Activated CD8-positive, alpha-beta memory T cell treated with anti-CD3 and anti-CD28 coated beads for 1 hour (primary cell): ENCODE data around the gene LFNG.
A peak's percentile ranks its signal among the peaks of the same experiment; 100 is the strongest.
"Not testable (repeated sequence)": the region's sequence is repeated elsewhere in the genome, so short reads cannot be mapped to it uniquely, and the experiment has no call there.

Experiments
- DNase-seq, 2 donors: peaks; one replicate each; pipeline ENCODE4 v3.0.0-alpha.2; 2020; ENCODE audit warnings: low read depth in 1 of 2; ENCODE audit errors: extremely low read depth in 1 of 2

The LFNG gene

GRCh38 chr7:2542011-2542915 lies 22.7 kb downstream of the LFNG start:
- no peak for DNase-seq

- DNase-seq = no peak
Observed at GRCh38 chr7:2542916-2543871, 23.6 kb downstream of the LFNG start.

DNA sequence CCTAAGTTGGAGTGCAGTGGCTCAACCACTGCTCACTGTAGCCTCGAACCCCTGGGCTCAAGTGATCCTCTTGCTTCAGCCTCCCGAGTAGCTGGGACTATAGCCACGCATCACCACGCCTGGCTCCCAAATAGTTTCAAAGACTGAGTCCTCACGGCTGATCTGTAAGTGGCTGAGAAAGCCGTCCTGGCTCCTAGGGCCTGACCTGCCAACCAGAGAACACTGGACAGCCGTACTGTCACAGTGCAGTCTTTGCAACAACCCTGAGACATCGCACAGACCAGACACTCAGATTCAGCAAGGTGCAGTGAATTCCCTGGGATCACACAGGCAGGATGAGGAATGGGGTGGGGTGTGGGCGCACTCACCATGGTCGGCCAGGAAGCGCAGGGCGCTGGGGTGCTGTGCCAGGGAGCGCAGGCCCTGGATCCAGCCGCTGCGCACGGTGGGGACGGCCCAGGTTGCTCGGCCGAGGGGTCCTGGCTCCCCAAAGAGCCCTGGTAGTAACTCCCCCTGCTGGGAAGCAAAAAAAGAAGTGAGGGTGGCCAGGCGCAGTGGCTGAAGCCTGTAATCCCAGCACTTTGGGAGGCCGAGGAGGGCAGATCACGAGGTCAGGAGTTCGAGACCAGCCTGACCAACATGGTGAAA lies 25.1 kb downstream of the LFNG start:
- DNase-seq = no peak

GRCh38 chr7:2545746-2546425 lies 26.3 kb downstream of the LFNG start:
- DNase-seq = no peak

DNA sequence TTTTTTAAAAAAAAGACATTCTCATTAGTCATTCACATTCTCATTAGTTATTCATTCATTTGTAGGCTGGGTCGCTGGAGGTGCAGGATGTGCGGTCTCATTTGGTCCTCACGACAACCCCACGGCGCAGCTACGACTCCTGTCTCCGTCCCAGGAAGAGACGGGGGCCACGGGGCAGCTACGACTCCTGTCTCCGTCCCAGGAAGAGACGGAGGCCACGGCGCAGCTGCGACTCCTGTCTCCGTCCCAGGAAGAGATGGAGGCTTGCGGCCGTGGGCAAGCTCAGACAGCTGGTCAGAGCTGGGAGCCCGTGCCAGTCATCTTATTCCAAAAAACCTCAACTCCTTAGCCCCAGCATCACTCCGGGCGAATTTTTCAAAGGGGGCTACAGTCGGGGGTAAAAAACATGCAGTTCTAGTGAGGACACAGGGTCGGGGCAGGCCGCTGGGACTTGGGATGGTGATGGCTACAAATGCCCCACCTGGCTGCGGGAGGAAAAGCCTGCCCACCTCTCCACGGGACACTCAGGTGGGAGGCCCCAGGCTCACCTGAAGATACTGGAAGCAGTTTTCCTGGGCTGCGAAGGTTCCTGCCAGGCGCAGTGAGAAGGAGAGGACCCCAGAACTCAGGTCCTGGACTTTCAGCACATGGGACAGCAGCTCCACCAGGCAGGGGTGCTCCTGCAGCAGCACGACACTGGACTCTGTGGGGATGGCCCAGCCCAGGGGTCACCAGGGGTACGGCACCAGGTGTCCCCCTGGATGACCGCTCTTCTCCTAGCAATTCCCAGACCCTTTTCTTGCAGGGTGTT lies 27.4 kb downstream of the LFNG start:
- no peak for DNase-seq

DNA sequence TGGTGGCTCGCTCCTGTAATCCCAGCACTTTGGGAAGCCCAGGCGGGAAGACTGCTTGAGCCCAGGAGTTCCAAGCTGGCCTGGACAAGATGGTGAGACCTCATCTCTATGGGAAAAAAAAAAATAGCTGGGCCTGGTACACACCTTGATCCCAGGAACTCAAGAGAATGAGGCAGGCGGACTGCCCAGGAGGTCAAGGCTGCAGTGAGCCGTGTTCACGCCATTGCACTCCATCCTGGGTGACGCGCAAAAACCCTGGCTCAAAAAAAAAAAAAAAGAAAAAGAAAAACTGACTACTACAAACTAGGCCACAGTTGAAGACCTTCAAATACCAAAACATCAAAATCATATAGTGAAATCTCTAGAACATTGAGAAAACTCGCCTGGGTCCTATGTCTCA lies 31.8 kb downstream of the LFNG start:
- no peak for DNase-seq

DNA sequence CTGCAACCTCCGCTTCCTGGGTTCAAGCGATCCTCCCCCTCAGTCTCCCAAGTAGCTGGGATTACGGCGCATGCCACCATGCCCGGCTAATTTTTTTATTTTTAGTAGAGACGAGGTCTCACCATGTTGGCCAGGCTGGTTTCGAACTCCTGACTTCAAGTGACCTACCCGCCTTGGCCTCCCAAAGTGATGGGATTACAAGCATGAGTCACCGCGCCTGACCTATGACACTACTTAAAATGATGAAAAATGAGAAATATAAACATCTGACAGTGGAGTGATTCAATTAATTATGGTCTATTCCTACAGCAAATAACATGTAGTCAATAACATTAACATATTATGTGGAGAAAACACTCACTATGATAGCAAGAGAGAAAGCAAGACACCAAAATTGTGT lies 33.5 kb downstream of the LFNG start:
- no peak for DNase-seq

DNA sequence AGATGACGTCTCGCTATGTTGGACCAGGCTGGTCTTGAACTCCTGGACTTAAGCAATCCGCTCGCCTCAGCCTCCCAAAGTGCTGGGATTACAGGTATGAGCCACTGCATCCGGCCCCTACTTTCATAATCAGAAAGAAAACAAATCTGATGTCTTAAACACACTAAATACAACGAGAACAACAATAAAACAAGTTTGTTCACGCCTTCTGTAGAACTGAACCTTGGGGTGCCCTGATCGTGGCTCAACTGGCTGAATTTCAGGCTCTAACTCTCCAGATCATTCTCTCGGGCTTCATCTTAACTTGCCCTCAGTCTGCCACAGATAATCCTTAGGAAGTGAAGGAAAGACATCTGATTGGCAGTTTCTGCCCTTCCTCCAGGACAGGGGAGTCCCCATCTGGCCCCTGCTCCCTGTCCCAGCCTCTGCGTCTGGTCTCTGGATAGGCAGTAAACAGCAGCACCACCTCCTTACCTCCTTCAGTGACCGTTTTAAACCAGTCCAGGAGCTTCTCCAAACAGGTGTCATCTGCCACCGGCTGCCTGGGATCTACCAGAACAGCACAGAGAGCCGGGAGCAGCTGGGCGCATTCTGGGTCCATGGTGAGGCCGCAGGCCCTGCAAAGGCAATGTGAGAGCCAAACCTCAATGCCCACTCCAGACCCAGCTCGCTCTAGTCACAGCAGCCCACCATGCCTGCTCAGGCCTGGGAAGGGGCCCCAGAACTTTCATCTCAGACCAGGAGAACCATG lies 34.4 kb downstream of the LFNG start:
- no peak for DNase-seq

DNA sequence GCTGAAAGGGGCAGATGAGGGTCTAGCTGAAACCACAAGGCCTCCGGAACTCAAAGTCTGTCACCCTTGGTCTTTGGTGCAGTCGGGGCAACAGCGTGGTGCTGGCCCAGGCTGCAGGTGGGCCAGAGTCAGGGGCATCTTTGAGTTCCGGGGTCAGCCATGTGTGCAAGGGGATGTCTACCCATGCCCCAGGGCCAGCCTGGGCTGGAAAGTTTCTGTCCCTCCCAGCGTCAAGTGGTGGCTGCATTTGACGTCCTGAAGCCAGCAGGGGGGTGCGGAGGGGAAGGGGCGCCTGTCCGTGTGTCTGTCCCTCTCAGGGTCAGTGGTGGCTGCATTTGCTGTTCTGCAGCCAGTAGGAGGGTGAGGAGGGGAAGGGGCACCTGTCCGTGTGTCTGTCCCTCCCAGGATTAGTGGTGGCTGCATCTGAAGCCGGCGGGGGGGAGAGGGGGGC lies 35.1 kb downstream of the LFNG start:
- no peak for DNase-seq

DNA sequence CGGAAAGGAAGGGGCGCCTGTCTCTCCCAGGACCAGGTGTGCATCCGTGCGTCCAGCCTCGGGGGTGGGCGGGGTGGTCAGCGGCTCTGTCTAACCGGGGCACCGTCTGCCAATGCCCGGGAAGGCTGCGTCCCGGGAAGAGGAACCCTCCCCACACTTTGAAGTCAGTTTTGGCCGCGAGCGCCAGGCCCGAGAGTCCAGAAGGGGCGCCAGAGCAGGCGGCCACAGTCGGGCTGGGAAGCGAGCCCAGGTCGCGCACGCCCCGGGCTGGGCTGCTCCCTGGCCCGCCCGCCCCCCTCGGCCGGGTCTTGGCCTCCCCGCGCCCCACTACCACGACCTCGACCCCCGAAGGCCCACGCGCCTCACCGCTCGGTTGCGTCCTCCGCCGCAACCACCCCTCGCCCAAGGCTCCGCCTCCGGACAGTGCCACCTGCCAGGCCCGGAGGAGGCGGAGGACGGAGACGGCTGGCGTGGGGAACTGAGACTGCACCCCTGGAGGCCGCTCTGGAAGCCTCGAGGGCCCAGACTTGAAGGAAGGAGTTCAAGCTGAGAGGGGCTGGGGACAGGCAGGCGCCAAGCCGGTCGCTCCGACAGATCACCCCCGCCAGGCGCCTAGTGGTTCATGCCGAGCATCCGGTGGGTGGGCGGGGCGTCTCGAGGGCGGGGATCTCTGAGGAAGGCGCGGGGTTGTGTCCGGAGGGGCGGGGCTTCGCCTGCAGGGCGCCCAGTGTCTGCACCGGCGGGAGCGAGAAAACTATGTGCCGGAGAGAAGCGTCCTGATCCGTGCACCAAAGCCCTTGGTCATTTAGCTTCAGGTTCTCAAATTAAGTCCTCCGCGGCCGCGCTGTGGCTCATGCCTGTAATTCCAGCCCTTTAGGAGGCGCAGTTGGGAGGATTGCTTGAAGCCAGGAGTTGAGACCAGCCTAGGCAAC lies 35.8 kb downstream of the LFNG start, which contains the start of gene BRAT1:
Gene BRAT1, minus strand, starts transcription at position 404 of the 932 bp plus-strand sequence. CDS start 1,093 bp downstream, outside the sequence.
- DNase-seq = peak; percentile 91 to 96

DNA sequence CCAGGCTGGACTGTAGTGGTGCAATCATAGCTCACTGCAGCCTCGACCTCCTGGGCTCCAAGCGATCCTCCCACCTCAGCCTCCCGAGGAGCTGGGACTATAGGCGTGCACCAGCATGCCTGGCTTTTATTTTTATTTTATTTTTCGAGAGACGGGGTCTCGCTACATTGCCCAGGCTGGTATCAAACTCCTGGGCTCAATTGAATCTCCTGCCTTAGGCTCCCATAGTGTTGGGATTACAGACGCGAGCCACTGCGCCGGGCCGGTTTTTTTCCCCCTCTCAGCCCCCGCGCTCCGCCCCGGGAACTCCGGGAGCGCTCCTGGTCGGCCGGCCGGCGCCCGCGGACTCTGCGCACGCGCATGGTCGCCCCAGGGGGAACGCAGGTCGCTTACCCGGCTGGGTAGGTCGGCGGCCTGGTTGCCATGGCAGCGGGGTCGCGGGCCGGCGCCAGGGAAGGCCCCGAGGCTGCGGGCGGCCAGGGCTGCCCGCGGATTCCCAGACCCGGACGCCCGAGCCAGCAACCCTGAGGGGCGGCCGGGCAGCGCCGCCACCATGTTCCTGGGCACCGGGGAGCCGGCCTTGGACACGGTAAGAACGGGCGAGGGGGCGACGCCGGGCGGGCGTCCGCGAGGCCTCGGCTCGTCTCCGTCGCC lies 39.2 kb downstream of the LFNG start, which contains the start of gene IQCE:
Gene IQCE, plus strand, starts transcription at position 351 of the 654 bp plus-strand sequence. Its CDS starts 203 bp downstream, at position 554.
- DNase-seq = peak; percentile 65 to 88

DNA sequence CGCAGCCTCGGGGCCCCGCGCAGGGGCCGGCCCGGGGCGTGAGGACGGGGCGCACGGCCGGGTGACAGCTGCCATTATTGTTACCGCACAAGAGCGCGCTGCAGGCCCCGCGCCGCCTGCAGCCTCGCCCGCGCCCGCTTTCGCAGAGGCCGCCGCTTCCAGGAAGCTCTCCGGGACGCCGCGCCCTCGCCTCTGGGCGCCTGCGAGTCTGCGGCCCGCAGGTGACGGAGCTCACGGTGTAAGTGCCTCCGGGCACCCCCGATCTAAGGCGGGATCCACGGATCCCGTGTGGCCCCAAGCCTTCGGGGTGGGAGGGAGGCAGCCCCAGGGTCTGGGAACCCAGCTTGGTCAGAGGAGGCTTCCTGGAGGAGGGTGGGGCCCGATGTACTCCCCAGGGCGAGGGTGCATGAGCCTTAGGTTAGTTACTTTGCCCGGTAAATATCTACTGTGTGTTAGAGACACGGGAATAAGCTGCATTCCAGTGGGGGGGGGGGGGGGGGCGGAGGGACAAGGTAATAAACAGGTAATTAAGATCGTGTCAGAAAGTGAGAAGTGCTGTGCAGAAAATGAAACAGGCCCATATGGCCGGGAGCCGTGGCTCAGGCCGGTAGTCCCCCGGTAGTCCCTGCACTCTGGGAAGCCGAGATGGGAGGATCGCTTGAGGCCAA lies 39.8 kb downstream of the LFNG start:
- DNase-seq = no peak

DNA sequence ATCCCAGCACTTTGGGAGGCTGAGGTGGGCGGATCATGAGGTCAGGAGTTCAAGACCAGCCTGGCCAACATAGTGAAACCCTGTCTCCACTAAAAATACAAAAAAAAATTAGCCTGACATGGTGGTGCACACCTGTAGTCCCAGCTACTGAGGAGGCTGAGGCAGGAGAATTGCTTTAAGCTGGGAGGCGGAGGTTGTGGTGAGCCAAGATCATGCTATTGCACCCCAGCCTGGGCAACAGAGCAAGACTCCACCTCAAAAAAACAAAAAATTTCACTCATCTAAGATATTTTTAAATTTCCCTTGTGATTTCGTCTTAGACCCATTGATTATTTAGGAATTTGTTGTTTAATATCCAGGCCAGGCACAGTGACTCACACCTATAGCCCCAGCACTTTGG lies 44.4 kb downstream of the LFNG start:
- not testable (repeated sequence) for DNase-seq

- no peak for DNase-seq
Observed at GRCh38 chr7:2564970-2565540, 45.5 kb downstream of the LFNG start.

- no peak for DNase-seq
Observed at GRCh38 chr7:2566348-2566889, 46.8 kb downstream of the LFNG start.
